HepG2 (cell line): Measurements from ENCODE around the gene PRICKLE2. TPM values are rescaled to one million over a fixed set of nuclear protein-coding genes. Genes with fewer than 3 reads are reported as not detected.

Source experiments
- ATAC-seq: fragments of 200-7000 bp; cut with Tn5 transposase; 3 replicates; pipeline ENCODE4 v1.9.1; 2020; ENCODE audit warnings: mild to moderate bottlenecking, moderate library complexity
- BruUV-seq: library from RNA; stranded (reverse); fragments of 400-500 nt; replicated peaks from 2 replicates; lab custom pipeline; 2021; lab: Mats Ljungman, UMichigan
- CTCF ChIA-PET: fragments of 300-600 bp; formaldehyde crosslinking; extraction: SDS; loops from one replicate; lab custom pipeline; 2021; ENCODE audit warnings: low total read pairs, inconsistent platforms, low intra/inter-chr PET ratio; lab: Yijun Ruan, JAX
- POLR2A ChIA-PET: fragments of 350-600 bp; sonication (Branson Sonifier 250); formaldehyde crosslinking; loops from one replicate; lab custom pipeline; 2020; ENCODE audit warnings: antibody characterized with exemption, inconsistent platforms; lab: Yijun Ruan, JAX
- DNase-seq: peaks from one replicate; pipeline ENCODE4 v3.0.0-alpha.2; 2015; ENCODE audit warnings: low spot score
- FAIRE-seq: peaks from 3 replicates; lab custom pipeline; 2011; peaks lifted over from hg19 to GRCh38; lab: Jason Lieb, UNC
- H2AFZ ChIP-seq: one replicate; pipeline ENCODE4 v1.6.1; 2011; ENCODE audit warnings: low read length, inconsistent platforms
- H3K27ac ChIP-seq: fragments of 300-600 bp; 3 replicates; pipeline ENCODE4 v1.8.0; 2011; ENCODE audit warnings: mixed run types, mild to moderate bottlenecking, mixed read lengths, low read length, inconsistent platforms; ENCODE audit not compliant: insufficient read depth; ENCODE audit errors: extremely low read length
- H3K27me3 ChIP-seq, 2 experiments: fragments of 200-600 bp in 1 of 2; 2 replicates in 1 of 2; 3 replicates in 1 of 2; pipeline versions ENCODE4 v1.6.0 to v1.8.0; 2011; ENCODE audit warnings: low read length in 2 of 2, mild to moderate bottlenecking in 2 of 2, moderate library complexity in 2 of 2, inconsistent platforms in 1 of 2; ENCODE audit not compliant: insufficient read depth in 2 of 2, control insufficient read depth in 1 of 2
- H3K36me3 ChIP-seq, 2 experiments: fragments of 200-600 bp in 1 of 2; replicated peaks in 1 of 2; 2 replicates in 1 of 2; 3 replicates in 1 of 2; pipeline versions ENCODE4 v1.5.1 to v1.8.0; 2011; ENCODE audit warnings: low read length in 2 of 2, inconsistent platforms in 1 of 2; ENCODE audit not compliant: insufficient read depth in 2 of 2, control insufficient read depth in 1 of 2
- H3K4me1 ChIP-seq: 2 replicates; pipeline ENCODE4 v1.5.1; 2012; ENCODE audit warnings: low read length, inconsistent platforms; ENCODE audit not compliant: insufficient read depth
- H3K4me2 ChIP-seq: 2 replicates; pipeline ENCODE4 v1.6.0; 2011; ENCODE audit warnings: low read depth, low read length, inconsistent platforms
- H3K4me3 ChIP-seq, 3 experiments: fragments of 200-600 bp in 1 of 3; sonication (generic), shearing (Covaris generic) in 1 of 3; replicated peaks in 1 of 3; 2 replicates each; pipeline ENCODE4 v1.5.1; 2011 to 2016; ENCODE audit warnings: low read length in 3 of 3, inconsistent platforms in 2 of 3, low read depth in 2 of 3, mild to moderate bottlenecking in 2 of 3, control low read depth in 1 of 3, mixed read lengths in 1 of 3; ENCODE audit not compliant: insufficient read depth in 1 of 3
- H3K79me2 ChIP-seq: one replicate; pipeline ENCODE4 v1.6.1; 2011; ENCODE audit warnings: low read length, inconsistent platforms; ENCODE audit not compliant: insufficient read depth
- H3K9ac ChIP-seq: 2 replicates; pipeline ENCODE4 v1.6.0; 2011; ENCODE audit warnings: mild to moderate bottlenecking, low read depth, low read length, inconsistent platforms; ENCODE audit not compliant: insufficient read depth
- H3K9me3 ChIP-seq: 2 replicates; pipeline ENCODE4 v1.5.1; 2012; ENCODE audit warnings: mild to moderate bottlenecking, low read length
- H4K20me1 ChIP-seq: 2 replicates; pipeline ENCODE4 v1.6.0; 2011; ENCODE audit warnings: inconsistent platforms, mild to moderate bottlenecking, low read length, moderate library complexity; ENCODE audit not compliant: insufficient read depth
- FOXA3 ChIP-seq: IDR thresholded peaks from 2 replicates; pipeline ENCODE4 v1.6.1; 2016; ENCODE audit warnings: missing genetic modification reagents, missing compliant biosample characterization
- GMEB2 ChIP-seq: IDR thresholded peaks from 2 replicates; pipeline ENCODE4 v1.6.1; 2016; ENCODE audit warnings: missing biosample characterization, missing genetic modification reagents, low read depth
- HOXA7 ChIP-seq: sonication (generic); formaldehyde crosslinking; IDR thresholded peaks from 2 replicates; pipeline ENCODE4 v1.8.1; 2022; ENCODE audit warnings: mild to moderate bottlenecking, missing genetic modification reagents, moderate library complexity
- KAT2B ChIP-seq: fragments of 150-350 bp; IDR thresholded peaks from 2 replicates; pipeline ENCODE4 v1.6.1; 2014; ENCODE audit warnings: low read depth, low read length, borderline replicate concordance
- MIER3 ChIP-seq: IDR thresholded peaks from 2 replicates; pipeline ENCODE4 v1.6.1; 2016; ENCODE audit warnings: missing compliant biosample characterization, borderline replicate concordance
- PAX8 ChIP-seq: sonication (generic); formaldehyde crosslinking; IDR thresholded peaks from 2 replicates; pipeline ENCODE4 v1.8.0; 2022; ENCODE audit warnings: mild to moderate bottlenecking, missing genetic modification reagents, borderline replicate concordance
- PHF21A ChIP-seq: sonication (generic); formaldehyde crosslinking; IDR thresholded peaks from 2 replicates; pipeline ENCODE4 v1.5.0; 2020; ENCODE audit warnings: mild to moderate bottlenecking, missing genetic modification reagents
- RBAK ChIP-seq: sonication (generic); formaldehyde crosslinking; IDR thresholded peaks from 2 replicates; pipeline ENCODE4 v1.5.1; 2020; ENCODE audit warnings: mild to moderate bottlenecking, missing genetic modification reagents
- SNAPC4 ChIP-seq: sonication (generic); formaldehyde crosslinking; IDR thresholded peaks from 2 replicates; pipeline ENCODE4 v1.4.0; 2020; ENCODE audit warnings: mild to moderate bottlenecking, missing genetic modification reagents
- UBTF ChIP-seq: sonication (generic); formaldehyde crosslinking; IDR thresholded peaks from 2 replicates; pipeline ENCODE4 v1.4.0; 2020; ENCODE audit warnings: mild to moderate bottlenecking, missing genetic modification reagents
- ZMYM3 ChIP-seq: sonication (generic); formaldehyde crosslinking; IDR thresholded peaks from 2 replicates; pipeline ENCODE4 v1.5.1; 2020; ENCODE audit warnings: mild to moderate bottlenecking, missing genetic modification reagents
- ZNF674 ChIP-seq: sonication (generic); formaldehyde crosslinking; IDR thresholded peaks from 2 replicates; pipeline ENCODE4 v1.5.0; 2020; ENCODE audit warnings: low read depth, mild to moderate bottlenecking, missing genetic modification reagents
- ZNF775 ChIP-seq: sonication (generic); formaldehyde crosslinking; IDR thresholded peaks from 2 replicates; pipeline ENCODE4 v1.4.0; 2020; ENCODE audit warnings: missing genetic modification reagents, mild to moderate bottlenecking, moderate library complexity, borderline replicate concordance
- ZSCAN21 ChIP-seq: sonication (generic); formaldehyde crosslinking; IDR thresholded peaks from 2 replicates; pipeline ENCODE4 v1.8.0; 2022; ENCODE audit warnings: mild to moderate bottlenecking, missing genetic modification reagents, moderate library complexity, borderline replicate concordance
- WGBS: methylation state at CpG from one replicate; pipeline ENCODE4 v1.1.6; 2017; ENCODE audit warnings: low lambda C conversion rate; 5-methylcytosine and 5-hydroxymethylcytosine counted together
- in situ Hi-C: cut with HindIII; loops from 2 replicates; pipeline ENCODE4 v1.10.0; 2017; ENCODE audit warnings: low pct_unique_long_range_greater_than_20kb; ENCODE audit not compliant: extremely low pct_ligation_motif_present
- intact Hi-C: fragments of 100-400 bp; cut with micrococcal nuclease; formaldehyde crosslinking; loops from one replicate; pipeline ENCODE4 v1.10.0; 2022; ENCODE audit not compliant: unreplicated experiment
- polyA plus RNA-seq, 8 experiments: library from polyadenylated mRNA; depleted of rRNA in 3 of 8; stranded (reverse) in 7 of 8; unstranded in 1 of 8; fragments of >200 nt; fragmentation: Illumina TruSeq in 4 of 8; extraction: Trizol in 4 of 8; gene quantifications; 2 replicates each; pipeline versions ENCODE4 v1.2.1 to v1.2.3, GENCODE V29; 2011 to 2016; ENCODE audit warnings: low read depth in 4 of 8, missing spikeins in 1 of 8, mixed read lengths in 1 of 8; ENCODE audit not compliant: insufficient read depth in 1 of 8
- total RNA-seq, 5 experiments: library from RNA; depleted of rRNA; stranded (reverse); fragments of >200 nt; fragmentation: Illumina TruSeq; extraction: Trizol; gene quantifications; 2 replicates each; pipeline ENCODE4 v1.2.3, GENCODE V29; 2016; ENCODE audit warnings: low read depth in 1 of 5

The PRICKLE2 gene
- total and polyA plus RNA-seq, 2 of the 13 experiments (the other 11 are each of a cell fraction or from before 2014, with no cell fraction given), result 0.01 to 0.07 TPM

- TF ChIP-seq GMEB2 (CRISPR knock-in tag) (no peak), ZSCAN21 (CRISPR knock-in tag) (no peak), RBAK (no peak), MIER3 (CRISPR knock-in tag) (no peak), PHF21A (CRISPR knock-in tag) (no peak)
These were observed 145.7 kb downstream of the PRICKLE2 start (continued) for GRCh38 chr3:64079369-64080150.

GRCh38 chr3:64078966-64079365, 146.3 kb downstream of the PRICKLE2 start:
- Histone ChIP-seq H3K36me3 (no peaks in the 10 kb centered on the region), H3K4me3 (no peak overlapping the region), H2AFZ (no peak overlapping the region), H3K27ac (no peak overlapping the region), H3K9me3 (no peaks in the 10 kb centered on the region), H3K27me3 (no peaks in the 10 kb centered on the region), H4K20me1 (no peaks in the 10 kb centered on the region), H3K4me2 (no peak overlapping the region), H3K4me1 (no peaks in the 10 kb centered on the region), H3K9ac (no peak overlapping the region), H3K79me2 (no peaks in the 10 kb centered on the region)
- in situ Hi-C loops (no loop called here), intact Hi-C loops (no loop called here)
- ChIA-PET POLR2A (no interaction called here), CTCF (no interaction called here)
- ATAC-seq (no peak), DNase-seq (no peak), FAIRE-seq (no peak)
- WGBS, result 26% methylated on average over 3 of the region's 4 CpGs
- BruUV-seq, result no TSS peak
- TF ChIP-seq HOXA7 (CRISPR knock-in tag) (no peak), PAX8 (CRISPR knock-in tag) (no peak), FOXA3 (CRISPR knock-in tag) (no peak), UBTF (CRISPR knock-in tag) (no peak), KAT2B (no peak), ZNF674 (CRISPR knock-in tag) (no peak), ZMYM3 (no peak), ZNF775 (CRISPR knock-in tag) (no peak), SNAPC4 (CRISPR knock-in tag) (no peak)
